Endothelial cell of umbilical vein (primary cell): ENCODE measurements around the gene IGHMBP2. TPM values are rescaled to one million over a fixed set of nuclear protein-coding genes. Genes with fewer than 3 reads are reported as not detected.

Experiments
- BruUV-seq: library from RNA; stranded (reverse); fragments of 400-500 nt; replicated peaks from 2 replicates; lab custom pipeline; 2021; lab: Mats Ljungman, UMichigan
- CTCF ChIA-PET: fragments of 300-600, 350-600 bp; sonication (Branson Sonifier 250); formaldehyde crosslinking; loops from one replicate; lab custom pipeline; 2021; ENCODE audit warnings: antibody characterized with exemption, inconsistent platforms; lab: Charles Lee
- POLR2A ChIA-PET: fragments of 300-600, 350-600 bp; sonication (Branson Sonifier 250); formaldehyde crosslinking; loops from one replicate; lab custom pipeline; 2021; ENCODE audit warnings: antibody characterized with exemption, inconsistent platforms; lab: Charles Lee
- DNase-seq: peaks from one replicate; pipeline ENCODE4 v3.0.0-alpha.2; 2011; ENCODE audit warnings: low read depth, low spot score
- FAIRE-seq: peaks from 2 replicates; lab custom pipeline; 2011; peaks lifted over from hg19 to GRCh38; lab: Jason Lieb, UNC
- H2AFZ ChIP-seq: 2 replicates; pipeline ENCODE4 v1.6.0; 2012; ENCODE audit warnings: low read depth, low read length, control low read depth, inconsistent platforms
- H3K27ac ChIP-seq: 2 replicates; pipeline ENCODE4 v1.5.1; 2011; ENCODE audit warnings: low read depth, mild to moderate bottlenecking, control low read depth, low read length, moderate library complexity; ENCODE audit not compliant: insufficient read depth
- H3K27me3 ChIP-seq, 2 experiments: 2 replicates each; pipeline versions ENCODE4 v1.6.0 to v1.6.1; 2011; ENCODE audit warnings: low read length in 2 of 2, mixed read lengths in 1 of 2; ENCODE audit not compliant: control insufficient read depth in 2 of 2, insufficient read depth in 2 of 2
- H3K36me3 ChIP-seq, 2 experiments: 2 replicates in 1 of 2; 3 replicates in 1 of 2; pipeline ENCODE4 v1.5.1; 2011; ENCODE audit warnings: low read length in 2 of 2, mild to moderate bottlenecking in 1 of 2, moderate library complexity in 1 of 2; ENCODE audit not compliant: control insufficient read depth in 2 of 2, insufficient read depth in 2 of 2; ENCODE audit errors: extremely low read depth in 1 of 2
- H3K4me1 ChIP-seq: 3 replicates; pipeline ENCODE4 v1.5.1; 2011; ENCODE audit warnings: mild to moderate bottlenecking, low read length; ENCODE audit not compliant: control insufficient read depth, insufficient read depth; ENCODE audit errors: extremely low read depth
- H3K4me2 ChIP-seq: 2 replicates; pipeline ENCODE4 v1.6.1; 2011; ENCODE audit warnings: low read length, control low read depth, mixed read lengths; ENCODE audit not compliant: insufficient read depth
- H3K4me3 ChIP-seq, 3 experiments: fragments of 200-600 bp in 1 of 3; sonication (generic), shearing (Covaris generic) in 1 of 3; replicated peaks in 1 of 3; 2 replicates each; pipeline ENCODE4 v1.5.1; 2011 to 2016; ENCODE audit warnings: control low read depth in 3 of 3, low read length in 3 of 3, mild to moderate bottlenecking in 2 of 3, inconsistent platforms in 1 of 3, low read depth in 1 of 3, moderate library complexity in 1 of 3; ENCODE audit not compliant: insufficient read depth in 1 of 3
- H3K79me2 ChIP-seq: 2 replicates; pipeline ENCODE4 v1.6.0; 2012; ENCODE audit warnings: low read length, inconsistent platforms; ENCODE audit not compliant: control insufficient read depth, insufficient read depth
- H3K9ac ChIP-seq: replicated peaks from 2 replicates; pipeline ENCODE3; 2011; ENCODE audit warnings: low read length, control low read depth; ENCODE audit not compliant: insufficient read depth; ENCODE audit errors: extremely low read depth
- H3K9me1 ChIP-seq: replicated peaks from 3 replicates; pipeline ENCODE4 v1.6.0; 2011; ENCODE audit warnings: mild to moderate bottlenecking, low read length; ENCODE audit not compliant: control insufficient read depth, insufficient read depth; ENCODE audit errors: extremely low read depth
- H3K9me3 ChIP-seq: replicated peaks from 2 replicates; pipeline ENCODE4 v1.5.1; 2012; ENCODE audit warnings: low read length, inconsistent platforms; ENCODE audit not compliant: control insufficient read depth, insufficient read depth
- H4K20me1 ChIP-seq: replicated peaks from 2 replicates; pipeline ENCODE3; 2011; ENCODE audit warnings: mild to moderate bottlenecking, low read length; ENCODE audit not compliant: control insufficient read depth, insufficient read depth; ENCODE audit errors: extremely low read depth
- FOS ChIP-seq: IDR thresholded peaks from 2 replicates; pipeline ENCODE4 v1.6.1; 2011; ENCODE audit warnings: mild to moderate bottlenecking, low read length, moderate library complexity, borderline replicate concordance; ENCODE audit not compliant: insufficient read depth
- JUN ChIP-seq: IDR thresholded peaks from 2 replicates; pipeline ENCODE4 v1.6.1; 2011; ENCODE audit warnings: borderline replicate concordance, low read depth; ENCODE audit not compliant: insufficient read length, insufficient read depth
- POLR2AphosphoS5 ChIP-seq: IDR thresholded peaks from 2 replicates; pipeline ENCODE4 v1.6.1; 2012; ENCODE audit warnings: low read depth, mild to moderate bottlenecking, control low read depth, low read length, moderate library complexity; ENCODE audit not compliant: insufficient read depth
- dilution Hi-C: fragments of 300-500 bp; cut with MboI; formaldehyde crosslinking; loops from one replicate; pipeline ENCODE4 v1.15.0; 2019; ENCODE audit warnings: low sequenced_read_pairs; ENCODE audit not compliant: extremely low pct_ligation_motif_present
- intact Hi-C: fragments of 100-400 bp; cut with micrococcal nuclease; formaldehyde crosslinking; loops from one replicate; pipeline ENCODE4 v1.10.0; 2022
- polyA plus RNA-seq, 4 experiments: library from polyadenylated mRNA; depleted of rRNA in 3 of 4; stranded (reverse) in 3 of 4; unstranded in 1 of 4; fragments of >200 nt; gene quantifications; 2 replicates each; pipeline versions ENCODE4 v1.2.1 to v1.2.3, GENCODE V29; 2011 to 2012; ENCODE audit warnings: missing spikeins in 1 of 4
- total RNA-seq: library from RNA; stranded (reverse); gene quantifications from 2 replicates; pipeline ENCODE4 v1.2.3, GENCODE V29; 2021

IGHMBP2 gene
- total and polyA plus RNA-seq, 2 donors (not counting 3 experiments of a cell fraction or from before 2014, with no cell fraction given), result 10.9 to 25.1 TPM

DNA sequence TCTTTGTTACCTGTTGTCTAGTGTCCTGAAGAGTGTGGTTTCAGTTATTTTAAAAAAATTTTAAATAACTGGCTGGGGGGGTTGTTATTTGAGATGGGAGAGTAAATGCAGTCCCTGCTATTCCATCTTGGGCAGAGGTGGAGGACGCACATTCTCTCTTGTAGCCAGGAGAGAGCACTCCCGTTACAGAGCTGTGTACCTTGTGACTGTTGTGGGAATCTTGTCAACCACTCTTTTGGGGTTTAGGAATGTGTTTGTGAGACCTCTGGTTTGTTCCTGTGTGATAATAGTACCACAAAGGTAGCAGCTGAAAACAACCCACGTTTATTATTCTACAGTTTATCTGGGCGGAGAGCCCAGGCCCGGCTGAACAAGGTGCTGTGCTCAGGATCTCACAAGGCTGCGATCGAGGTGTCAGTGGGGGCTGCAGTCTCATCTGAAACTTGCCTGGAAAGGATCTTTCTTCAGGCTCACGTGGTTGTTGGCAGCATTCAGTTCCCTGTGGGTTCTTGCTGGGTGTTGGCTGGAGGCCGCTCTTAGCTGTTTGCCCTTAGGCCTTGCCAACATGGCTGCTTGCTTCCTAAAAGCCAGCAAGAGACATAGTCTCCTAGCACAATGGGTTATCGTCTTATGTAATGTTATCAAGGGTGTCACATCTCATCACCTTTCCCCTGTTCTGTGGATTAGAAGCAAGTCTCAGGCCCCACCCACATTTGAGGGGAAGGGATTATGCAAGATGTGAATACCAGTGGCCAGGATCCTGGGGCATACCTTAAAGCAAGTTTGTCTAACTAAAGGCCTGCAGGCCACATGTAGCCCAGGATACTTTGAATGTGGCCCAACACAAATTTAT lies 20.6 kb downstream of the IGHMBP2 start:
- H3K4me3 ChIP-seq, result no peak overlapping the region
- peaks cover 2% of the 10 kb centered on the region for H3K79me2 ChIP-seq
- DNase-seq, result no peak
- H3K4me2 ChIP-seq, result no peak overlapping the region
- no TSS peak for BruUV-seq
- no peaks in the 10 kb centered on the region for H4K20me1 ChIP-seq
- H3K9me3 ChIP-seq, result peaks cover 3% of the 10 kb centered on the region
- POLR2A ChIA-PET, result no interaction called here
- H3K27me3 ChIP-seq, result no peaks in the 10 kb centered on the region
- no peaks in the 10 kb centered on the region for H3K4me1 ChIP-seq
- dilution Hi-C loops, result no loop called here
- peaks cover 13 to 28% of the 10 kb centered on the region in 2 experiments for H3K36me3 ChIP-seq
- no peak for FAIRE-seq
- H2AFZ ChIP-seq, result no peak overlapping the region
- CTCF ChIA-PET, result no interaction called here
- TF ChIP-seq FOS, result no peak
- TF ChIP-seq POLR2AphosphoS5, result no peak
- no peak overlapping the region for H3K9ac ChIP-seq
- H3K27ac ChIP-seq, result no peak overlapping the region
- no peaks in the 10 kb centered on the region for H3K9me1 ChIP-seq
- intact Hi-C loops, result no loop called here

GRCh38 chr11:68925611-68926010 lies 21.9 kb downstream of the IGHMBP2 start:
- Histone ChIP-seq H3K4me3 (no peak overlapping the region), H2AFZ (no peak overlapping the region), H3K27ac (no peak overlapping the region), H3K79me2 (peaks cover 2% of the 10 kb centered on the region), H3K9ac (no peak overlapping the region), H3K36me3 (peaks cover 11 to 38% of the 10 kb centered on the region in 2 experiments), H3K27me3 (no peaks in the 10 kb centered on the region), H3K4me2 (no peak overlapping the region), H3K9me1 (no peaks in the 10 kb centered on the region), H4K20me1 (no peaks in the 10 kb centered on the region), H3K9me3 (peaks cover 3% of the 10 kb centered on the region), H3K4me1 (no peaks in the 10 kb centered on the region)
- no TSS peak for BruUV-seq
- DNase-seq, result no peak
- dilution Hi-C loops (no loop called here), intact Hi-C loops (no loop called here)
- CTCF ChIA-PET, result no interaction called here
- TF ChIP-seq JUN, result no peak
- POLR2A ChIA-PET, result no interaction called here
- no peak for FAIRE-seq
